HG03066 (cell line): ENCODE results near the gene PTPN14.
"Not testable (repeated sequence)": the region's sequence is repeated elsewhere in the genome, so short reads cannot be mapped to it uniquely, and the experiment has no call there.

Experiments used
- ATAC-seq: cut with Tn5 transposase; IDR thresholded peaks from one replicate; pipeline ENCODE4 v1.9.1; 2021; ENCODE audit warnings: low read depth; ENCODE audit not compliant: unreplicated experiment

Gene PTPN14

GRCh38 chr1:214551436-214552173 lies at the start of gene PTPN14:
TSS of gene PTPN14 (minus strand) at chr1:214551602. CDS start at chr1:214464803, 86,799 bp downstream.
- no peak for ATAC-seq

GRCh38 chr1:214593158-214593557 lies 41.8 kb upstream of the PTPN14 start:
- no peak for ATAC-seq

- ATAC-seq, result not testable (repeated sequence)
These were observed 40.5 kb upstream of the PTPN14 start for GRCh38 chr1:214591918-214592317.

GRCh38 chr1:214590696-214591095 lies 39.3 kb upstream of the PTPN14 start:
- no peak for ATAC-seq

GRCh38 chr1:214588963-214589597 lies 37.7 kb upstream of the PTPN14 start:
- no peak for ATAC-seq

GRCh38 chr1:214587165-214587564 lies 35.8 kb upstream of the PTPN14 start:
- ATAC-seq, result no peak

GRCh38 chr1:214586621-214587020 lies 35.2 kb upstream of the PTPN14 start:
- no peak for ATAC-seq

- ATAC-seq, result no peak
These were observed 33.7 kb upstream of the PTPN14 start for GRCh38 chr1:214584805-214585766.

GRCh38 chr1:214583824-214584554 lies 32.6 kb upstream of the PTPN14 start:
- ATAC-seq, result no peak

GRCh38 chr1:214583113-214583512 lies 31.7 kb upstream of the PTPN14 start:
- no peak for ATAC-seq

- ATAC-seq, result no peak
These were observed 31.0 kb upstream of the PTPN14 start for GRCh38 chr1:214582289-214582891.

- ATAC-seq, result no peak
These were observed 30.4 kb upstream of the PTPN14 start for GRCh38 chr1:214581785-214582184.

- no peak for ATAC-seq
These were observed 27.8 kb upstream of the PTPN14 start for GRCh38 chr1:214579183-214579582.

GRCh38 chr1:214576120-214576519 lies 24.7 kb upstream of the PTPN14 start:
- not testable (repeated sequence) for ATAC-seq

GRCh38 chr1:214574598-214575411 lies 23.4 kb upstream of the PTPN14 start:
- no peak for ATAC-seq

- no peak for ATAC-seq
These were observed 22.2 kb upstream of the PTPN14 start for GRCh38 chr1:214573386-214574318.

- no peak for ATAC-seq
These were observed 19.9 kb upstream of the PTPN14 start for GRCh38 chr1:214571281-214571680.

GRCh38 chr1:214570442-214570841 lies 19.0 kb upstream of the PTPN14 start:
- no peak for ATAC-seq
